Progenitor cell of endocrine pancreas (in vitro differentiated cells): Measurements from ENCODE around the gene MGP. TPM values are rescaled to one million over a fixed set of nuclear protein-coding genes. Genes with fewer than 3 reads are reported as not detected.

Experiments used
- DNase-seq: peaks from one replicate; pipeline ENCODE4 v3.0.0; 2021; ENCODE audit warnings: low spot score; ENCODE audit not compliant: unreplicated experiment
- H3K27ac Mint-ChIP-seq: 2 replicates; pipeline ENCODE4 v1.8.0; 2021; ENCODE audit warnings: mild to moderate bottlenecking, moderate library complexity, mixed read lengths
- H3K27me3 Mint-ChIP-seq: 2 replicates; pipeline ENCODE4 v1.8.0; 2021; ENCODE audit warnings: mixed read lengths
- H3K36me3 Mint-ChIP-seq: 2 replicates; pipeline ENCODE4 v1.8.0; 2022; ENCODE audit warnings: mixed read lengths; ENCODE audit not compliant: insufficient read depth
- H3K4me1 Mint-ChIP-seq: 2 replicates; pipeline ENCODE4 v1.8.0; 2021; ENCODE audit warnings: low read depth, mixed read lengths
- H3K4me3 Mint-ChIP-seq: 2 replicates; pipeline ENCODE4 v1.8.0; 2021; ENCODE audit warnings: low read depth, mild to moderate bottlenecking, moderate library complexity, mixed read lengths
- H3K9me3 Mint-ChIP-seq: 2 replicates; pipeline ENCODE4 v1.8.0; 2021; ENCODE audit warnings: low read depth, mixed read lengths
- total RNA-seq: library from RNA; stranded (reverse); gene quantifications from 2 replicates; pipeline ENCODE4 v1.2.1, GENCODE V29; 2021
- TF ChIP-seq, protein P1 (sequence below): fragments of 200-600 bp; sonication (generic); IDR thresholded peaks from one replicate; pipeline ENCODE4 v1.5.0; 2021; ENCODE audit warnings: antibody characterized with exemption, mild to moderate bottlenecking; ENCODE audit not compliant: unreplicated experiment

The MGP gene
- total RNA-seq, 1 donor from 2014 or later: not detected

DNA sequence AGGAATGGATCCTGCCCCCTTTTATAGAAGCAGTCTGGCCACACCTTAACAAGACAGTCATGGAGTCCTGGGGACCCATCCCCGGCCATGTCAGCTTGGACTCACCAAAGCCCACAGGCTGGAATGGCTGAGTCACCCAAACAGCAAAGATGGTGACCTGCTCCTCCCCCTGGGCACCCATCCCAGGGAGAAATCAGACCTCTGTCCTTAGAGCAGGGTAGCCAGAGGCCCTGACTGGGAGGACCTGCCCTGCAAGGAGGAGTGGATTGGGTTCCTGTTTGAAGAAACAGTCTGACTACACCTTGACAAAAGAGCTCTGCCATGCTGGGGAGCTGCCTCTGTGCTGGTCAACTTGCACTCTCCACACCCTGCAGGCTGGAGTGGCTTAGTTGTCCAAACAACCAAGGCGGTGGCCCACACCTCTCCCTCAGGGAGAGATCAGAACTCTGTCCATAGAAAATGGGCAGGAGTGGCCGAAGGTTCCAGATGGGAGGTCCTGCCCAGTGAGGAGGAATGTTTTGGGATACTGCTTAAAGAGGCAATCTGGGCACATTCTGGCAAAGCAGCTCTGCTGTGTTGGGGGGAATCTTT, 16.6 kb downstream of the MGP start:
- Mint-ChIP-seq H3K27me3 (no peaks in the 10 kb centered on the region), H3K27ac (no peak overlapping the region), H3K4me1 (no peaks in the 10 kb centered on the region), H3K4me3 (no peak overlapping the region), H3K36me3 (no peaks in the 10 kb centered on the region), H3K9me3 (peaks cover 25% of the 10 kb centered on the region)
- DNase-seq: no peak
- TF ChIP-seq, protein P1, sequence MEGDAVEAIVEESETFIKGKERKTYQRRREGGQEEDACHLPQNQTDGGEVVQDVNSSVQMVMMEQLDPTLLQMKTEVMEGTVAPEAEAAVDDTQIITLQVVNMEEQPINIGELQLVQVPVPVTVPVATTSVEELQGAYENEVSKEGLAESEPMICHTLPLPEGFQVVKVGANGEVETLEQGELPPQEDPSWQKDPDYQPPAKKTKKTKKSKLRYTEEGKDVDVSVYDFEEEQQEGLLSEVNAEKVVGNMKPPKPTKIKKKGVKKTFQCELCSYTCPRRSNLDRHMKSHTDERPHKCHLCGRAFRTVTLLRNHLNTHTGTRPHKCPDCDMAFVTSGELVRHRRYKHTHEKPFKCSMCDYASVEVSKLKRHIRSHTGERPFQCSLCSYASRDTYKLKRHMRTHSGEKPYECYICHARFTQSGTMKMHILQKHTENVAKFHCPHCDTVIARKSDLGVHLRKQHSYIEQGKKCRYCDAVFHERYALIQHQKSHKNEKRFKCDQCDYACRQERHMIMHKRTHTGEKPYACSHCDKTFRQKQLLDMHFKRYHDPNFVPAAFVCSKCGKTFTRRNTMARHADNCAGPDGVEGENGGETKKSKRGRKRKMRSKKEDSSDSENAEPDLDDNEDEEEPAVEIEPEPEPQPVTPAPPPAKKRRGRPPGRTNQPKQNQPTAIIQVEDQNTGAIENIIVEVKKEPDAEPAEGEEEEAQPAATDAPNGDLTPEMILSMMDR: no peak

DNA sequence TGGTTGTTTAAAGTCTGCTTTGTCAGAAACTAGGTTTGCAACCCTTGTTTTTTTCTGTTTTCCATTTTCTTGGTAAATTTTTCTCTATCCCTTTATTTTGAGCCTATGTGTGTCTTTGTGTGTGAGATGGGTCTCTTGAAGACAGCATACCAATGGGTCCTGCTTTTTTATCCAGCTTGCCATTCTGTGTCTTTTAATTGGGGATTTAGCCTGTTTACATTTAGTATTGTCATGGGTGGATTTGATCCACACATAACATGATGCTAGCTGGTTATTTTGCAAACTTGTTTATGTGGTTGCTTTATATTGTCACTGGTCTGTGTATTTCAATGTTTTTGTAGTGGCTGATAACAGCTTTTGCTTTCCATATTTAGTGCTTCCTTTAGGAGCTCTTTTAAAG, 25.2 kb downstream of the MGP start:
- Mint-ChIP-seq H3K27ac (no peak overlapping the region), H3K9me3 (peaks cover 48% of the 10 kb centered on the region), H3K27me3 (no peaks in the 10 kb centered on the region), H3K4me3 (no peak overlapping the region), H3K36me3 (peaks cover 10% of the 10 kb centered on the region), H3K4me1 (no peaks in the 10 kb centered on the region)
- DNase-seq: no peak
- TF ChIP-seq, protein P1: no peak

DNA sequence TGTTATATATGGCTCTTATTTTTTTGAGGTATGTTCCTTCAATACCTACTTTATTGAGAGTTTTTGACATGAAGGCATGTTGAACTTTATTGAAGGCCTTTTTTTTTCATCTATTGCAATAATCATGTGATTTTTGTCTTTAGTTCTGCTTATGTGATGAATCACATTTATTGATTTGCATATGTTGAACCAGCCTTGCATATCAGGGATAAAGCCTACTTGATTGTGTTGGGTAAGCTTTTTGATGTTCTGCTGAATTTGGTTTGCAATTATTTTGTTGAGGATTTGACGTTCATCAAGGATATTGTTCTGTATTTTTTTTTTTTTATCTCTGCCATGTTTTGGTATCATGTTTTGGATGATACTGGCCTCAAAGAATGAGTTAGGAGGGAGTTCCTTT, 27.1 kb downstream of the MGP start:
- peaks cover 6% of the 10 kb centered on the region for H3K4me1 Mint-ChIP-seq
- TF ChIP-seq, protein P1: no peak
- H3K9me3 Mint-ChIP-seq: peaks cover 42% of the 10 kb centered on the region
- H3K27ac Mint-ChIP-seq: no peak overlapping the region
- peaks cover 10% of the 10 kb centered on the region for H3K36me3 Mint-ChIP-seq
- no peak overlapping the region for H3K4me3 Mint-ChIP-seq
- DNase-seq: no peak
- H3K27me3 Mint-ChIP-seq: no peaks in the 10 kb centered on the region

DNA sequence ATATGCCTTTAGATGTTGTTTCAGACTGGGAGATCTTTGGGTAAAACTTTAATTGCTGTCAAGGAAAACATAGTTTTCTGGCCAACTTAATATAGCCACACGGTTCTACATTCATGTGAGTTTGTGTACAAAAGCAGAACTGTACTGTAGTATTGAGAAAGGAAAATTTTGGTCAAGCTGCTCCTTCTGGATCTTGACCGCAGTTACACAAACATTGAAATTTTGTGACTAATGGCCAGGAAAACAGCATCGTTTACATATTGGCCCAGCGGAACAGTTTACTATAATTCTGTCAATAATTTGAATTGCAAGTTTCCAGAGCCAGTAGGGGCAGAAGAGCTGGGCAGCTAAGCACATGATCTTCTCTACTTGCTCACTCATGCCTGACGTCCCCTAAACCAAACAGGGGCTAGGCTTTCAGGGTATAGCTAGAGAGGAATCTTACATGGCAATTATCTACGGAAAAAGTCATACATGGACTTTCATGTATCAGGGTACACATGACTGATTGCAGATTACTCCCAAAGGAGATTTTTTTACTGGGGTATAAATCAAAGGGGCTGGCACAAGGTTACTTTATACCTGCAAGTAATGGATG, 31.0 kb downstream of the MGP start:
- Mint-ChIP-seq H3K4me1 (peaks cover 10% of the 10 kb centered on the region), H3K4me3 (no peak overlapping the region), H3K27ac (no peak overlapping the region), H3K36me3 (peaks cover 3% of the 10 kb centered on the region), H3K27me3 (no peaks in the 10 kb centered on the region), H3K9me3 (peaks cover 23% of the 10 kb centered on the region)
- TF ChIP-seq, protein P1: no peak
- no peak for DNase-seq

GRCh38 chr12:14853961-14854360, 31.7 kb downstream of the MGP start:
- Mint-ChIP-seq H3K36me3 (peaks cover 2% of the 10 kb centered on the region), H3K27me3 (no peaks in the 10 kb centered on the region), H3K9me3 (peaks cover 16% of the 10 kb centered on the region), H3K4me1 (peaks cover 10% of the 10 kb centered on the region), H3K27ac (no peak overlapping the region), H3K4me3 (no peak overlapping the region)
- DNase-seq: no peak
- TF ChIP-seq, protein P1: no peak
